ENCODE measurements around the gene TNFRSF19.

TNFRSF19 gene

DNA sequence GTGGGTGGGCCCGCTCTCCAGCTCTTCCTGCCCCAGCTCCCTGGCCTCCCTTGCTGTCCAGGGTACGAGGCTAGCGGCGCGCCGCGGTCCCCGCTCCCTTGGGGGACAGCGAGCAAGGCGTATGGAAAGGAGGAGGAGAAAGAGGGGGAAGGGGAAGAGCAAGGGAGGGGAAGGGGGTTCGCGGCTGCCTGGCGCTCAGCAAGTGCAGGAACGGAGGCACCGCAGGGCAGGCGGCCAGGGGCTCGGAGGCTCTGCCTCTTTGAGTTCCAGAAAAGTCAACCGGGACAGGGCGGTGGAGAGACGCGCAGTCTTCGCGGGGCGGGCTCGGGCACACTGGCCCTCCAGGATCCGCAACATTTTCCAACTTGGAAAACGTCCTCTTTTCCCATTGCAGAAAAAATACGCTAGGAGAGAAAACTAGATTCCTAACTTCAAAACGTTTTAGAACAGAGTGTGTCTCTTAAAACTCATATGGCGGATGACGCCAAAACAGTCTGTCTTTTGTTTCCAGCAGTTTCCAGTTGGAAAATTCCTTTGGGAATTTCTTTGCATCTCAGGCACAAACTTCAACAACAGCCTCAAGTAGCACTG is 23.1 kb upstream of the TNFRSF19 start:
- Histone ChIP-seq H3K4me3 (ENCODE audit: low read depth, low read length, poor library complexity, severe bottlenecking) (no peak overlapping the region), H4K20me1 (ENCODE audit: insufficient read depth, low read length) (no peaks in the 10 kb centered on the region), H3K27ac (ENCODE audit: low read depth, low read length, poor library complexity, severe bottlenecking) (no peak overlapping the region), H3K4me1 (ENCODE audit: insufficient read depth, low read length, severe bottlenecking) (no peaks in the 10 kb centered on the region), H3K79me2 (ENCODE audit: insufficient read depth, low read length) (no peaks in the 10 kb centered on the region), H3K9me3 (ENCODE audit: low read length) (no peaks in the 10 kb centered on the region), H3K9ac (ENCODE audit: low read length) (no peak overlapping the region), H2AFZ (ENCODE audit: low read length) (no peak overlapping the region), H3K27me3 (ENCODE audit: insufficient read depth, low read length) (no peaks in the 10 kb centered on the region; the same call in 1 of the 2 replicates), H3F3A (ENCODE audit: insufficient read depth, low read length) (no peaks in the 10 kb centered on the region), H3K9me2 (ENCODE audit: low read depth, low read length) (no peaks in the 10 kb centered on the region), H3K4me2 (ENCODE audit: low read length) (no peak overlapping the region), H3K36me3 (ENCODE audit: insufficient read depth, low read length) (no peaks in the 10 kb centered on the region)
- TF ChIP-seq, protein P1, sequence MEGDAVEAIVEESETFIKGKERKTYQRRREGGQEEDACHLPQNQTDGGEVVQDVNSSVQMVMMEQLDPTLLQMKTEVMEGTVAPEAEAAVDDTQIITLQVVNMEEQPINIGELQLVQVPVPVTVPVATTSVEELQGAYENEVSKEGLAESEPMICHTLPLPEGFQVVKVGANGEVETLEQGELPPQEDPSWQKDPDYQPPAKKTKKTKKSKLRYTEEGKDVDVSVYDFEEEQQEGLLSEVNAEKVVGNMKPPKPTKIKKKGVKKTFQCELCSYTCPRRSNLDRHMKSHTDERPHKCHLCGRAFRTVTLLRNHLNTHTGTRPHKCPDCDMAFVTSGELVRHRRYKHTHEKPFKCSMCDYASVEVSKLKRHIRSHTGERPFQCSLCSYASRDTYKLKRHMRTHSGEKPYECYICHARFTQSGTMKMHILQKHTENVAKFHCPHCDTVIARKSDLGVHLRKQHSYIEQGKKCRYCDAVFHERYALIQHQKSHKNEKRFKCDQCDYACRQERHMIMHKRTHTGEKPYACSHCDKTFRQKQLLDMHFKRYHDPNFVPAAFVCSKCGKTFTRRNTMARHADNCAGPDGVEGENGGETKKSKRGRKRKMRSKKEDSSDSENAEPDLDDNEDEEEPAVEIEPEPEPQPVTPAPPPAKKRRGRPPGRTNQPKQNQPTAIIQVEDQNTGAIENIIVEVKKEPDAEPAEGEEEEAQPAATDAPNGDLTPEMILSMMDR (IDR thresholded peaks at IDR 0.05; ENCODE audit: low read length) = no peak
- TF ChIP-seq EZH2 (IDR thresholded peaks at IDR 0.05; ENCODE audit: borderline replicate concordance, low read length) = no peak

GRCh38 chr13:23549724-23550123 is 20.5 kb upstream of the TNFRSF19 start:
- H3K27ac ChIP-seq (ENCODE audit: low read depth, low read length, poor library complexity, severe bottlenecking) = no peak overlapping the region
- no peak overlapping the region for H3K4me2 ChIP-seq (ENCODE audit: low read length)
- no peaks in the 10 kb centered on the region for H3K9me3 ChIP-seq (ENCODE audit: low read length)
- no peak overlapping the region for H3K9ac ChIP-seq (ENCODE audit: low read length)
- H2AFZ ChIP-seq (ENCODE audit: low read length) = no peak overlapping the region
- H3K9me2 ChIP-seq (ENCODE audit: low read depth, low read length) = no peaks in the 10 kb centered on the region
- H3K79me2 ChIP-seq (ENCODE audit: insufficient read depth, low read length) = no peaks in the 10 kb centered on the region
- H3F3A ChIP-seq (ENCODE audit: insufficient read depth, low read length) = no peaks in the 10 kb centered on the region
- no peaks in the 10 kb centered on the region; the same call in 1 of the 2 replicates for H3K27me3 ChIP-seq (ENCODE audit: insufficient read depth, low read length)
- H3K4me1 ChIP-seq (ENCODE audit: insufficient read depth, low read length, severe bottlenecking) = no peaks in the 10 kb centered on the region
- H3K36me3 ChIP-seq (ENCODE audit: insufficient read depth, low read length) = no peaks in the 10 kb centered on the region
- TF ChIP-seq, protein P1 (IDR thresholded peaks at IDR 0.05; ENCODE audit: low read length) = no peak
- no peak for TF ChIP-seq EZH2 (IDR thresholded peaks at IDR 0.05; ENCODE audit: borderline replicate concordance, low read length)
- no peaks in the 10 kb centered on the region for H4K20me1 ChIP-seq (ENCODE audit: insufficient read depth, low read length)
- no peak overlapping the region for H3K4me3 ChIP-seq (ENCODE audit: low read depth, low read length, poor library complexity, severe bottlenecking)

GRCh38 chr13:23550163-23550562 is 20.0 kb upstream of the TNFRSF19 start:
- TF ChIP-seq EZH2 (IDR thresholded peaks at IDR 0.05; ENCODE audit: borderline replicate concordance, low read length) = no peak
- TF ChIP-seq, protein P1 (IDR thresholded peaks at IDR 0.05; ENCODE audit: low read length) = no peak
- no peaks in the 10 kb centered on the region for H3K79me2 ChIP-seq (ENCODE audit: insufficient read depth, low read length)
- no peak overlapping the region for H3K27ac ChIP-seq (ENCODE audit: low read depth, low read length, poor library complexity, severe bottlenecking)
- no peaks in the 10 kb centered on the region for H3K9me2 ChIP-seq (ENCODE audit: low read depth, low read length)
- no peaks in the 10 kb centered on the region for H3K36me3 ChIP-seq (ENCODE audit: insufficient read depth, low read length)
- H4K20me1 ChIP-seq (ENCODE audit: insufficient read depth, low read length) = no peaks in the 10 kb centered on the region
- H3K4me1 ChIP-seq (ENCODE audit: insufficient read depth, low read length, severe bottlenecking) = no peaks in the 10 kb centered on the region
- H3K4me3 ChIP-seq (ENCODE audit: low read depth, low read length, poor library complexity, severe bottlenecking) = no peak overlapping the region
- H3K9me3 ChIP-seq (ENCODE audit: low read length) = no peaks in the 10 kb centered on the region
- no peak overlapping the region for H3K9ac ChIP-seq (ENCODE audit: low read length)
- H3F3A ChIP-seq (ENCODE audit: insufficient read depth, low read length) = no peaks in the 10 kb centered on the region
- no peak overlapping the region for H2AFZ ChIP-seq (ENCODE audit: low read length)
- no peaks in the 10 kb centered on the region; the same call in 1 of the 2 replicates for H3K27me3 ChIP-seq (ENCODE audit: insufficient read depth, low read length)
- no peak overlapping the region for H3K4me2 ChIP-seq (ENCODE audit: low read length)
